GM18868 (cell line): ENCODE results near the gene BDKRB2.
"Not testable (repeated sequence)": the region's sequence is repeated elsewhere in the genome, so short reads cannot be mapped to it uniquely, and the experiment has no call there.

Source experiments
- ATAC-seq: cut with Tn5 transposase; IDR thresholded peaks from one replicate; pipeline ENCODE4 v1.9.1; 2021; ENCODE audit warnings: mild to moderate bottlenecking, moderate library complexity; ENCODE audit not compliant: unreplicated experiment

The BDKRB2 gene

DNA sequence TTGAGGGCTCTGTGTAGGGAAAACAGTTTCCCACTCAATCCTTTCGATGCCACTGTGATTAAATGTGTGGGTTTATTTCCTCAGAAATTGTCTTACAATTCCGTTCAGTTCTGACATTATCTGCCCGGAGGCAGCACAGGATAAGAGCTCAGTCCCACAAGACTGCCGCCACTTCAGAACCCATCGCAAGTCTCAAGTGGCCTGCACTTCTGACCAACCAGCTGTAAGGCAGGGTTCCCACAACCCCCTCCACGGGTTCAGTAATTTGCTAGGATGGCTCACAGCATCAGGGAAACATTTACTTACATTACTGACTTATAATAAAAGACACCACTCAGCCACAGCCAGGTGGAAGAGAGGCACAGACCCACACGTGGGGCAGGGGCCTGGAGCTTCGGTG lies 17.2 kb downstream of the BDKRB2 start:
- no peak for ATAC-seq

GRCh38 chr14:96224480-96225096 lies 19.9 kb downstream of the BDKRB2 start:
- no peak for ATAC-seq

GRCh38 chr14:96225213-96225612 lies 20.6 kb downstream of the BDKRB2 start:
- no peak for ATAC-seq

DNA sequence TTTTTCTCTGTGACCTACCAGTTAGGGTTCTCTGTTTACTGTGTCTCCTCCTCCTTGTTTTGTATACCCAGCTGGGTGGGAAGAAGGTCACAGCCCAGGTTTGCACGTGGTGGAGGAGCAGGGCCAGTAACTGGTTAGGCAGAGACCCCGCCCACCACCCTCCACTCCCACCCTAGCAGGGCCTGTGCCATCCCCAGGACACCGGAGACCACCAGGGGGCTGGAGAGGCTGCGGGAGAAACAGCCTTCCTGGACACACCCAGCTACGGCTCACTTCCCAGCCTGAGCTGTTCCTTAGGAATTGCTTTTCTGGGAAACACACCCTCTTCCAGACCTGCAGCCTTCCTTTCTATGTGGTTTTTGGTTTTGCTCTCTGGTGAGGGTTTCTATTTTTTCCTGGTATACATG lies 21.1 kb downstream of the BDKRB2 start:
- ATAC-seq = no peak

DNA sequence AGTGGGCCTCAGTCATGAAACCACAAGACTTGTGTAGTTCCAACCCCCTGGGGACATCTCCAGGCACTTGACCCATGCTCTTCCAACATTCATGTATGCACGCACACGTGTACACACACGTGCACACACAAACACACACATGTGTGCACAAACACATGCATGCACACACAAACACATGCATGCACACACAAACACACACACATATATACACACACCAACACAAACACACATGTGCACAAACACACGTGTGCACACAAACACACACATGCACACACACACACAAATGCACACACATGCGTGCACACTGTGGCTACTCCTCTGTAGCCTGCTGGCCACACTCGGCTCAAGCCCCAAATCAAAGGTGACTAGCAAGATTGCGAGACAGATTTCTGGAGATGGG lies 22.8 kb downstream of the BDKRB2 start:
- no peak for ATAC-seq

DNA sequence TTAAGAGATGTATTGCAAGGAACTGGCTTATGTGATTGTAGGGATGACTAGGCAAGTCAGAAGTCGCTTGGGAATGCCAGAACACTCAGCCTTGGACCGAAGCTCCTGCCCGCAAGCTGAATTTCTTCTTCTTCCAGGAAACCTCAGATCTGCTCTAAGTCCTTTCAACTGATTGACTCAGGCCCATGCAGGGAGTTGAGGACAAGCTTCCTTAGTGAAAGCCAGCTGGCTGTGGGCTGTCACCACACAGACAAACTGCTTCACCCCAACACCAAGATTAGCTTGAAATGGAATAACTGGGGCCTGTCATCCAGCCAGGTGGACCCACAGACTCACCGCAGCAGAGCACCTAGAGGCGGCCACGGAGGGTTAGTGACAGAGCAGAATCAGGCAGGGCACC lies 24.7 kb downstream of the BDKRB2 start:
- no peak for ATAC-seq

- no peak for ATAC-seq
These were observed 26.4 kb downstream of the BDKRB2 start for GRCh38 chr14:96231056-96231455.

DNA sequence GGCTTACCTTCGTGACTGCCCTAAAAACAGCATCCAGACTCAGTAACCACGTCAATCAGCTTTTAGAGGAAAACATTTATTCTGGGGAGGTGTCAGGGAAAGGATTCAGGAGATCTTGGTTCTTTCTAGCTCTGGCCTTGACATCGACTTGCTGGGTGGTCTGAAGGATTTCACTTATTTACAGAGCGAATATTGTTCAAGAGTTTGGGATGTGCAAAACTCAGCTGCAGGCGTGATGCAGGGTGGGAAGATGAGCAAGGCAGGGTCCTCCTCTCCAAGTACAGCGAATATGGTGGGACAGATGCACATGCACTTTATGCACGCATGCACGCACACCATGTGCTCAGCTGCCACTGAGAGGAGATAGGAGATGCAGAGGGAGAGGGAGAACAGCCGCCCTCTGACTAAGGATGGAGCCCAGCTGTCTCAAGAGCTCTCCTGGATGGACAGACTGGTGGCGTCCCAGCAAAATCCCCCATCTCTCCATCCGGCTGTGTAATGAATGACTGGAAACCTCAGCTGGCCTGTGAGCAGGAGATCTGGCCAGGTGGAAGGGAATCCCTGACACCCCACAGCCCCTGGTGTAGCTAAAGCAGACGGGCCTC lies 27.0 kb downstream of the BDKRB2 start:
- no peak for ATAC-seq

- no peak for ATAC-seq
These were observed 27.9 kb downstream of the BDKRB2 start for GRCh38 chr14:96232506-96232905.

GRCh38 chr14:96233661-96234060 lies 29.0 kb downstream of the BDKRB2 start:
- ATAC-seq = no peak

- ATAC-seq = no peak
These were observed 30.8 kb downstream of the BDKRB2 start for GRCh38 chr14:96235426-96235825.

DNA sequence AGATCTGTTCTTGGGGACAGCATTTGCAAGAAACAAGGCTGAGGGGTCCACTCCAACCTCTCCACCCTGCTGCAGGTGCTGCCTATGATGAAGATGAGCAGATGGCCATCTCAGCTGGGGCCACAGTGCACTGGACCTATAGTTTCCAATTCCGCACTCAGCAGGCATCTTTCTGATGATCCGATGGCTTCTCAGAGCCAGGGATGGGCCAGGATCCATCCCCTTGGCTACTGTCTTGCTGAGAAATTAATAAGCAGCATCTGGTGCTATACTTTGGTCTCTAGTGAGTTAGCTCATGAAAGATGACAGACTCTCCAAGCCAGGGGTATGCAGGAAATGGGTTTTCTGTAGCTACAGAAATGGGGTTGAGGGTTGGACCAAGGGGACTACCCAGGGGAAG lies 33.0 kb downstream of the BDKRB2 start:
- no peak for ATAC-seq

- ATAC-seq = no peak
These were observed 34.1 kb downstream of the BDKRB2 start for GRCh38 chr14:96238676-96239265.

DNA sequence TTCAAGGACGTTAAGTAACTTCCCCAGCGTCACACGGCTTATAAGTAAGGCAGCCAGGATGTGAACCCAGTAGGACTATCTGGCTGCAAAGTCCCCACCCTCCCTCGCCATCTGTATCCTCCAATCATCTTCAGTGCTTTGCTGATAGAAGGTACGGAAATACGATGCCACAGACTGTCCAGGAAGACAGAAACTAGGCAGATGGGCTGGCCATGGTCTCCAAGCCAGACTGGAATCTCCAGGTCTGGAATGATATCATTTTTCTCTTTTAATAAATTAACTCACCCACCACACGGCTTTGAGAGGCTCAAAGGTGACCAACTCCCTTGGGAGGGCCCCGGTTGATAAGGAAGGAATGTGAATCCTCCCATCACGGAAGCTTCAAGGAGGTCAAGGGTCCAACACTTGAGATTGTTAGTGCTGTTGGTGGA lies 35.1 kb downstream of the BDKRB2 start:
- no peak for ATAC-seq

DNA sequence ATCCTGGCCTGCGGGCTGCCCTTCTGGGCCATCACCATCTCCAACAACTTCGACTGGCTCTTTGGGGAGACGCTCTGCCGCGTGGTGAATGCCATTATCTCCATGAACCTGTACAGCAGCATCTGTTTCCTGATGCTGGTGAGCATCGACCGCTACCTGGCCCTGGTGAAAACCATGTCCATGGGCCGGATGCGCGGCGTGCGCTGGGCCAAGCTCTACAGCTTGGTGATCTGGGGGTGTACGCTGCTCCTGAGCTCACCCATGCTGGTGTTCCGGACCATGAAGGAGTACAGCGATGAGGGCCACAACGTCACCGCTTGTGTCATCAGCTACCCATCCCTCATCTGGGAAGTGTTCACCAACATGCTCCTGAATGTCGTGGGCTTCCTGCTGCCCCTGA lies 36.0 kb downstream of the BDKRB2 start:
- ATAC-seq = no peak

DNA sequence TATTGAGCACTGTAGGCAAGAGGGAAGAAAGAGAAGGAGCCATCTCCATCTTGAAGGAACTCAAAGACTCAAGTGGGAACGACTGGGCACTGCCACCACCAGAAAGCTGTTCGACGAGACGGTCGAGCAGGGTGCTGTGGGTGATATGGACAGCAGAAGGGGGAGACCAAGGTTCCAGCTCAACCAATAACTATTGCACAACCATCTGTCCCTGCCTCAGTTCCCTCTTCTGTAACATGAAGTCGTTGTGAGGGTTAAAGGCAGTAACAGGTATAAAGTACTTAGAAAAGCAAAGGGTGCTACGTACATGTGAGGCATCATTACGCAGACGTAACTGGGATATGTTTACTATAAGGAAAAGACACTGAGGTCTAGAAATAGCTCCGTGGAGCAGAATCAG lies 37.5 kb downstream of the BDKRB2 start:
- no peak for ATAC-seq

DNA sequence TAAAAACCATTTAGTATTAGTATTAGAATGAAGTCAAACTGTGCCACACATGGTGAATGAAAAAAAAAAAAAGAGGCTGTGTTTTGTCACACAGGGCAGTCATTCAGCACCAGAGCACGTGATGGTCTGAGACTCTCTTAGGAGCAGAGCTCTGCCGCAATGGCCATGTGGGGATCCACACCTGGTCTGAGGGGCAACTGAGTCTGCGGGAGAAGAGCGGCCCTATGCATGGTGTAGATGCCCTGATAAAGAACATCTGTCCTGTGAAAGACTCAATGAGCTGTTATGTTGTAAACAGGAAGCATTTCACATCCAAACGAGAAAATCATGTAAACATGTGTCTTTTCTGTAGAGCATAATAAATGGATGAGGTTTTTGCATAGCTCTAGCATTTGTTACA lies 39.1 kb downstream of the BDKRB2 start:
- ATAC-seq = no peak

DNA sequence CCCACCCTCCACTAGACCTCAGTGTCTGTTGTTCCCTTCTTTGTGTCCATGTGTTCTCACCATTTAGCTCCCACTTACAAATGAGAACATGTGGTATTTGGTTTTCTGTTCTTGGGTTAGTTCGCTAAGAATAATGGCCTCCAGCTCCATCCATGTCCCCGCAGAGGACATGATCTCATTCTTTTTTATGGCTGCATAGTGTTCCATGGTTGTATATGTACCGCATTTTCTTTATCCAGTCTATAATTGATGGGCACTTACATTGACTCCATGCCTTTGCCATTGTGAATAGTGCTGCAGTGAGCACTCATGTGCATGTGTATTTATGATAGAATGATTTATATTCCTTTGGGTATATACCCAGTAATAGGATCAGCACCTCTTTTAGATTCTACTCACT lies 40.4 kb downstream of the BDKRB2 start:
- not testable (repeated sequence) for ATAC-seq

DNA sequence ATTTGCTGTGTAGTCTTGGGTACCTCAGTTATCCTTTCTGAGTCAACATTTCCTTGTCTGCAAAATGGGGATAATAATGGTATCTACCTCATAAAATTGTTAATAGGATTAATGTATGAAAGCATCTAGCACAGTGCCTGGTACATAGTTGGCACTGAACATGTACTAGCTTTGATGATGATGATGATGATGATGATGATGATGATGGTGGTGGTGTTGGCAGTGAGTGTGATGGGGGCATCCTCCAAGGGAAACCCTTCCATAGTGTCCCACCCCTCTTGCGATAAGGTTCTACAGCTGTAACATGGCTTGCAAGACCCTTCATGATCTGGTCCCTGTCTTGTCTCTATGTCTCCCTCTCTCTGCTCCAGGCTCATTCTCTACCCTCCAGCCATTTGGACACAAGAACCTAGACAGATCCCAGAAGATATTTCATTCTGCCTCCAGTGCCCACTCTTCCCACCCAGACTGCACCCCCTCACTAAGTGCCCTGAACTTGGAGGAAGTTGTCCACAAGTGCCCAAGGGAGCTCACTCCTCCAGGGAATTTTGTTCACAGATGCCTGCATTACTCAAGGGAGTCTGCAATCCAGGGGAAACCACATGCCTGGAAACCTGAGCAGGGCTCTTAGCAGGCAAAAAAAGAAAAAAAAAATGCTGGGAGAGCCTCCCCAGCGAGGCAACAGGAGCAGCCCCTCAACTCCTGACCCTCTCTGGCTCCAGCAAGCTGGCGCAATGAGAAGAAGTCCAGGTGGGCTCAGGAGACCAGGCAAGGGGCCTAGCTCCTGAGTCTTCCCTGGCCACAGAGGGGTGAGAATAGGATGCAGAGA lies 41.3 kb downstream of the BDKRB2 start:
- ATAC-seq = no peak

- no peak for ATAC-seq
These were observed 41.9 kb downstream of the BDKRB2 start for GRCh38 chr14:96246539-96246847.

GRCh38 chr14:96247031-96247430 lies 42.4 kb downstream of the BDKRB2 start:
- no peak for ATAC-seq

DNA sequence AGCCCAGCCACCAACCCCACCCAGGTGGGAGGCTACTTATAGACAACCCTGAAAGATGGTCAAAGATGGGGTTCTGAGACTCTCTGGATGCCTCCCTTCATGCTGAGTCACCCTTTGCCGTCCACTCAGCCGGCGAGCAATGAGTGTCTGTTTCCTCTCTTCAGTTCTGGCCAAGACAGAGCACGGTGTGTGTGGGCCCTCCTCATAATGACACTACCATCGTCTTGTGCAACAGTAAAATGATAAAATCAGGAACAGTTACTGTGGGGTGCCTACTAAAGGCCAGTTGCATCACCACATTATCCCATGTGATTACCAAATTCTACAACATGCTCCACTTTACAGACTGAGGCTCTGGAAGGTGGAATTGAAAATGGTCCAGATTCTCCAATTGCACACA lies 44.4 kb downstream of the BDKRB2 start:
- ATAC-seq = no peak
